Measurements from ENCODE around the gene PPP1R27.

Gene PPP1R27

DNA sequence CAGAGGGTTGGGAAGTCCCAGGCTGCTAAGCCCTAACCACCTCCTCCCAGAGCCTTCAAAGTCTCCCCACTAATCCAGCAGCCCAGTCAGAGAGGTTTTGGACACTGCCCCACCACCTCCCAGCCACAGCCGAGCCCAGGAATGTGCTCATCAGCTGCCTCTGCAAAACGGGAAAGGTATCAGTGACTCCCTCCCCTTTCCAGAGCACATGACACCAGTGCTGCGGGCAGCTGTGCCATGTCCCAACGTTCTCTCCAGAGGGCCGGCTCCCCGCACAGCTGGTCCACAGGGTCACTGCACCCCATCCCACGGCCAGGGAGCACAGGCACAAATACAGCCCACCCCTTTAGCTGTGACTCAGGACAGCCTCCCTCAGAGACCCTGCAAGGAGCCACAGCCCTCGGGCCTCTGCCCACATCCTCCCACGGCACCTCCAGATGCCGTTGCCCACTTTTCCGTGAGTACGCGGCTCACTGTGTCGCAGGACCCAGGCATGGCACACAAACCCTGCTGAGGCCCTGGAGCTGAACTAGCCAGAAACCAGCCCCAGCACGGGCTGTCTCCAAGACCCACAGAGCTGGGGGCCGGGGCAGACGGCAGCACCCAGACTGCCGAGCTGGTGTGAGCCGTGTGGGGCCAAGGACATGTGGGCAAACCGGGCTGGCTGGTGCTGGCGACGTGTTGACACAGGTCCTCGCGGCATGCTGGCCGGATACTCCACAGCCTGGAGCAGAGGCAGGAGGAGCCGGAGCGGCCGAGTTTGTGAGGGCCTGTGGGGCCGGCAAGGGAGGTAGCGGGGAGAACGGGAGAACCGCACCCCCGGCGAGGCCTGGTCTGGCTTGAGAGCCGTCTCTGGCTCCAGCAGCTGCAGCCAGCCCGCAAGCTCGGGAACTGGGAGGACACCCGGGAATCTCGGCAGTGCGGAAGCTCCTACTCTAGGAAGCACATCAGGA, 6.3 kb upstream of the PPP1R27 start:
- no peak for TF ChIP-seq REST (IDR thresholded peaks at IDR 0.05; ENCODE audit: insufficient read depth in 1 of 2, low read depth in 2 of 2, low read length in 2 of 2)
- no peak for TF ChIP-seq TAF1 (IDR thresholded peaks at IDR 0.05; ENCODE audit: borderline replicate concordance, insufficient read depth, low read length)
- TF ChIP-seq POLR2AphosphoS5 (IDR thresholded peaks at IDR 0.05; ENCODE audit: low read depth, low read length) = peak; percentile 4; the same call in 1 of the 2 replicates
- no peak for TF ChIP-seq FOXP2 (optimal IDR thresholded peaks at IDR 0.05; ENCODE audit: borderline replicate concordance, extremely low read depth, extremely low read length, insufficient read depth)

DNA sequence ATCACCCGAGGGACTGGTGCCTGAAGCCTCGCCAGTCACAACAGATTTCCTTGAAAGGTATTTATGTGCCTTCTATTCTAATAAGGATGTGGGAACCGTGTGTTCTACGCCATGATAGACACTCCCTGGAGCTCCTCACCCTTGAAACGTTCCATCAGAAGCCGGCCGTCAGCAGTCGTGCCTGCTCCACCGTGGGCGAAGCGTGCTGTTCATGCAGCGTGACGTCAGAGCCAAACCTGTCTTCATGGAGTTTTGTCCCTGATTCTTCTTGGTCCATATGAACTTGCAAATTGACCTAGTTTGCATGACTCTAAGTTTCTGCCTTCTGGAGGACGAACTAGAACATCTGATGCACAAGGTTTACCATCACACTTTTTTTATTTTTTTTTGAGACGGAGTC, 4.5 kb upstream of the PPP1R27 start:
- TF ChIP-seq FOXP2 (optimal IDR thresholded peaks at IDR 0.05; ENCODE audit: borderline replicate concordance, extremely low read depth, extremely low read length, insufficient read depth) = no peak
- TF ChIP-seq SIN3A (IDR thresholded peaks at IDR 0.05; ENCODE audit: borderline replicate concordance, insufficient read depth, low read length) = no peak
- no peak for TF ChIP-seq TAF1 (IDR thresholded peaks at IDR 0.05; ENCODE audit: borderline replicate concordance, insufficient read depth, low read length)
- no peak for TF ChIP-seq POLR2AphosphoS5 (IDR thresholded peaks at IDR 0.05; ENCODE audit: low read depth, low read length)
- no peak for TF ChIP-seq REST (IDR thresholded peaks at IDR 0.05; ENCODE audit: insufficient read depth in 1 of 2, low read depth in 2 of 2, low read length in 2 of 2)

DNA sequence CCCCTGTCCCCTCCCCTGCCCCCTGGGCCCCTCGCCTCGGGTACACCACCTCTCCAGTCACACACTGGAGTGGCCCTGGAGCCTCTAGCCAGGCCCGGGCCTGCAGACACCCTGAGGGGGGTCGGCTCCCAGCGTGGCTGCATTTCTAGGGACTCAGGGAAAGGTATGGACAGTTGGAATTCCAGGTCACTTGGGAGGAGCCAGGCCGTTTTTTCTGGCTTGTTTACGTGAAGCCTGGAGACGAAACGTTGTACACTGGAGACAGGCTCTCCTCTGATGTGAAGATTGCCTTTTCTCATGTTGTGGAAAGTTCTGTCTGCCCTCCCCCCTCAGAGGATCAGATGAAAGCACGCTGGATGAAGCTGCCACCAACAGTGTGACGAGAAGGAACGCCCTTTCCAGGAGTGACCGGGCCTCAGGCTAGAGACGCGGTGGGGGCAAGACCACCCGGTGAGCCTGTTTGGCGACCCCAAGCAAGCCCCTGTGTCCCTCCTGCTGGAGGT, 4.0 kb upstream of the PPP1R27 start:
- no peak for TF ChIP-seq SIN3A (IDR thresholded peaks at IDR 0.05; ENCODE audit: borderline replicate concordance, insufficient read depth, low read length)
- TF ChIP-seq POLR2AphosphoS5 (IDR thresholded peaks at IDR 0.05; ENCODE audit: low read depth, low read length) = no peak
- TF ChIP-seq TAF1 (IDR thresholded peaks at IDR 0.05; ENCODE audit: borderline replicate concordance, insufficient read depth, low read length) = no peak
- no peak for TF ChIP-seq FOXP2 (optimal IDR thresholded peaks at IDR 0.05; ENCODE audit: borderline replicate concordance, extremely low read depth, extremely low read length, insufficient read depth)
- no peak for TF ChIP-seq REST (IDR thresholded peaks at IDR 0.05; ENCODE audit: insufficient read depth in 1 of 2, low read depth in 2 of 2, low read length in 2 of 2)

GRCh38 chr17:81837641-81838040, 2.8 kb upstream of the PPP1R27 start:
- TF ChIP-seq TAF1 (IDR thresholded peaks at IDR 0.05; ENCODE audit: borderline replicate concordance, insufficient read depth, low read length) (no peak), POLR2AphosphoS5 (IDR thresholded peaks at IDR 0.05; ENCODE audit: low read depth, low read length) (no peak), FOXP2 (optimal IDR thresholded peaks at IDR 0.05; ENCODE audit: borderline replicate concordance, extremely low read depth, extremely low read length, insufficient read depth) (no peak), SIN3A (IDR thresholded peaks at IDR 0.05; ENCODE audit: borderline replicate concordance, insufficient read depth, low read length) (no peak), REST (IDR thresholded peaks at IDR 0.05; ENCODE audit: insufficient read depth in 1 of 2, low read depth in 2 of 2, low read length in 2 of 2) (no peak)

All from PFSK-1 (cell line).